ENCODE measurements around the gene OXSR1.

OXSR1 gene

DNA sequence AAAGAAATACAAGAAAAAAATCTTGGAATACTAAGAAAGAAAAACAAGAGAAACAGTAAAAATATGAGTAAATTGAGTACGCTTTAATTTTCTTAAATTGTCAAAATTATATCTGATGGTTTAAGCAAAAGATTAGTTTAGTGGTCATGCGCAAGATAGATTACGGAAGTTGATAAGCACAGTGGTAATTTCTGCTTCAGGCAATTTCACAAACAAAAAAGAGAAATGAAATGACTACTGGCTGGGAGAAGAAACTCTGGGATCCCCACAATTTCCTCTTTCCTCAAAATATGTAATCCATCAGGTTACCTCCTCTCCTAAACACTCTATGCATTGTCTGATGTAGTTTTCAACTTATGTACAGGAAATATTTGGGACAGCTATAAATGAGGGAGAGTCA is 17.9 kb upstream of the OXSR1 start:
- no peak overlapping the region for H3K4me3 ChIP-seq
- H3K9me3 ChIP-seq (ENCODE audit: low read depth, low read length), result no peaks in the 10 kb centered on the region
- no peak for DNase-seq (ENCODE audit: low read depth, low spot score)
- TF ChIP-seq EZH2 (IDR thresholded peaks at IDR 0.05), result no peak
- TF ChIP-seq POLR2AphosphoS5 (IDR thresholded peaks at IDR 0.05; ENCODE audit: borderline replicate concordance, low read depth, low read length), result no peak
- TF ChIP-seq FOXP2 (optimal IDR thresholded peaks at IDR 0.05; ENCODE audit: control extremely low read depth, extremely low read length, insufficient read depth), result no peak
- H3K27ac ChIP-seq, result no peak overlapping the region
- H3K36me3 ChIP-seq (ENCODE audit: insufficient read depth, low read length), result no peaks in the 10 kb centered on the region
- H3K9ac ChIP-seq (ENCODE audit: insufficient read length), result no peak overlapping the region

DNA sequence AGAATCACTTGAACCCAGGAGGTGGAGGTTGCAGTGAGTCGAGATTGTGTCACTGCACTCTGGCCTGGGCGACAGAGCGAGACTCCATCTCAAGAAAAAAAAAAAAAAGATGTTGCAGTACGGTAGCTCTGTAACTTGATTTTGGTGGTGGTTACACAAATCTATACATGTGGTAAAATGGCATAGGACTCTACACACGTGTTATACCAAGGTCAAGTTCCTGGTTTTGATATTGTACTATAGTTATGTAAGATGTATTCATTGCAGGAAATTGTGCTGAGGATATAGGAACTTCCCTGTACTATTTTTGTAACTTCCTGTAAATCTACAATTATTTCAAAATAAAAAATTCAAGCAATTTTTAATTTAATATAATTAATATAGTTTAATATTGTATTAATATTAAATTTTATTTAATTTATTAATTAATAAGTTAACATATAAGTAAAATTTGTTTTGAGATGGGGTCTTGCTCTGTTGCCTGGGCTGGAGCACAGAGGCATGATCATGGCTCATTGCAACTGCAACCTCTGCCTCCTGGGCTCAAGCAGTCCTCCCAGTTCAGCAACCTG is 16.9 kb upstream of the OXSR1 start:
- Histone ChIP-seq H3K9me3 (ENCODE audit: low read depth, low read length) (no peaks in the 10 kb centered on the region), H3K9ac (ENCODE audit: insufficient read length) (no peak overlapping the region), H3K36me3 (ENCODE audit: insufficient read depth, low read length) (no peaks in the 10 kb centered on the region), H3K4me3 (no peak overlapping the region), H3K27ac (no peak overlapping the region)
- TF ChIP-seq EZH2 (IDR thresholded peaks at IDR 0.05) (no peak), POLR2AphosphoS5 (IDR thresholded peaks at IDR 0.05; ENCODE audit: borderline replicate concordance, low read depth, low read length) (no peak), FOXP2 (optimal IDR thresholded peaks at IDR 0.05; ENCODE audit: control extremely low read depth, extremely low read length, insufficient read depth) (no peak)
- no peak for DNase-seq (ENCODE audit: low read depth, low spot score)

DNA sequence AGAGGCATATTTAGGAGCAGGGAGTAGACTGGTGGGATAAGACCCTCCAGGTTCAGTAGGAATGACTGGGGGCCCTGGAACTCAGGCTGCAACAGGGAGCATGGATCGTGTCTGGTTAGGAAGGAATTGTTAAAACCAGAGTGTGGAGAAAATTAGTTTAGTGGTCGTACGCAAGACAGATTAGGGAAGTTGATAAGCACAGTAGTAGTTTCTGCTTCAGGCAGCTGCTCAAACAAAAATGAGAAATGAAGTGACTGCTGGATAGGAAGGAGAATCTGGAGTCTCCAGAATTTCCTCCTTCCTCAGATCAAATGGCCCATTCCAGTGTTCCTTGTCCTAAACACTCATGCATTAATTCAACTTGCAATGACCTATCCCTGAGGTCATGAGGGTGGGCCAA is 15.6 kb upstream of the OXSR1 start:
- no peak overlapping the region for H3K27ac ChIP-seq
- H3K9me3 ChIP-seq (ENCODE audit: low read depth, low read length), result no peaks in the 10 kb centered on the region
- TF ChIP-seq POLR2AphosphoS5 (IDR thresholded peaks at IDR 0.05; ENCODE audit: borderline replicate concordance, low read depth, low read length) (no peak), FOXP2 (optimal IDR thresholded peaks at IDR 0.05; ENCODE audit: control extremely low read depth, extremely low read length, insufficient read depth) (no peak), EZH2 (IDR thresholded peaks at IDR 0.05) (no peak)
- no peak overlapping the region for H3K4me3 ChIP-seq
- no peak for DNase-seq (ENCODE audit: low read depth, low spot score)
- H3K9ac ChIP-seq (ENCODE audit: insufficient read length), result no peak overlapping the region
- no peaks in the 10 kb centered on the region for H3K36me3 ChIP-seq (ENCODE audit: insufficient read depth, low read length)

DNA sequence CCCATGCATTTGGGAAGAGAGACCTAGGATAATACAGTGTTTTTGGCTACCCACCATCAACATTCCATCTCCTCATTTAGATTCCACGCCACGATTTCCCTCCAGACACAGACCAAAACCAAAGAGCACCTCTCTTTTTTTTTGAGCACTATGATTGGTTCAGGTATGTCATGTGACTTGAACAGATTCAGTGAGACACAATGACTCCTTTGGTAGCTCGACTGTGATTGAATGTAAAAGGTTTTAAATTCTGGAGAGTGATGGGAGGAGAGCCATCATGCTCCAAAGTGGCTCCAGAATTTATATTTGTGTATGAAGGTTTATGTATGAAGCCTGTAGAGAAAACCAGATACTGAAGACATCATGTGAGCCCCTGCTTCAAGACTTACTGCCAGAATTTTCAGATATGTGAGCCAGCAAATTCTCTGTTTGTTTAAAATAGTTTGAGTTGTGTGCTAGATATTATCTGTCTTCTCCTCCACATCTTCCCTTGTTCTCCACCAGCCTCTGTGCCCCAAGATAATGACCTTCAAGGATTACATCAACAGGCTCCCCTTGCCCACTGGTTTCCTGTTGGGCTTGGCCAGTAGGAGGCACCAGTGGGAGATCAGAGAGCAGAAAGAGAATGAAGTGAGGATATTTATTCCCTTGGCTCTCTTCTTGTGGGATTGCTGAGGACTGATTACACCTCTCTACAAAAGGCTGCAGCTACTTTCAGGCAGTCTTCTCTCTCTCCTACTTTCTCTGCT is 14.4 kb upstream of the OXSR1 start:
- Histone ChIP-seq H3K27ac (no peak overlapping the region), H3K4me3 (no peak overlapping the region), H3K9me3 (ENCODE audit: low read depth, low read length) (no peaks in the 10 kb centered on the region), H3K36me3 (ENCODE audit: insufficient read depth, low read length) (no peaks in the 10 kb centered on the region), H3K9ac (ENCODE audit: insufficient read length) (no peak overlapping the region)
- TF ChIP-seq EZH2 (IDR thresholded peaks at IDR 0.05) (no peak), FOXP2 (optimal IDR thresholded peaks at IDR 0.05; ENCODE audit: control extremely low read depth, extremely low read length, insufficient read depth) (no peak), POLR2AphosphoS5 (IDR thresholded peaks at IDR 0.05; ENCODE audit: borderline replicate concordance, low read depth, low read length) (no peak)
- DNase-seq (ENCODE audit: low read depth, low spot score), result no peak

DNA sequence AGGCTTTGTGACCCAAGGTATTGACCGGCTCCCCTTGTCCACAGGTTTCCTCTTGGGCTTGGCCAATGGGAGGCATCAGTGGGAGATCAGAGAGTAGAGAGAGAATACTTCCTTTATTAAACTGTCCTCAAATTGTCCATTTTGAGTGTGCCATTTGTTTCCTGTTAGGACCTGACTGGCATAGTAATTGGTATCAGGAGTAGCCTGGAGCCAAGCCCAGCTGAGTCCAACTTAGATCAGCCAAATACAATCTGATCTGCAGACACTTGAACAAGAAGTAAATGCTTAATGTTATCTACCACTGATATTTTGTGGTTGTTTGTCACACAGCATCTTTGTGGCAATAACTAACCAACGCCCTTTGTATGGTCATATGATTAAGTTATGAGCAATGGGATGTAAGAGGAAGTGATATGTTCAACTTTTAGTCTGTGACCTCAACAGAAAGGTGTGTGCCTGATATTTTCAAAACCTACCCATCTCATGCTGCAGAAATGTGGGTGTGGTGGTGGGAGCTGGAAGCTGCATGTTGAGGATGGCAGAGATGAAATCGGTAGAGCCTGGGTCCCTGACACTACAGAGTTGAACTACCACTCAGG is 13.6 kb upstream of the OXSR1 start:
- DNase-seq (ENCODE audit: low read depth, low spot score), result no peak
- no peak for TF ChIP-seq EZH2 (IDR thresholded peaks at IDR 0.05)
- no peak for TF ChIP-seq POLR2AphosphoS5 (IDR thresholded peaks at IDR 0.05; ENCODE audit: borderline replicate concordance, low read depth, low read length)
- TF ChIP-seq FOXP2 (optimal IDR thresholded peaks at IDR 0.05; ENCODE audit: control extremely low read depth, extremely low read length, insufficient read depth), result no peak
- no peak overlapping the region for H3K9ac ChIP-seq (ENCODE audit: insufficient read length)
- no peak overlapping the region for H3K4me3 ChIP-seq
- H3K9me3 ChIP-seq (ENCODE audit: low read depth, low read length), result no peaks in the 10 kb centered on the region
- no peaks in the 10 kb centered on the region for H3K36me3 ChIP-seq (ENCODE audit: insufficient read depth, low read length)
- H3K27ac ChIP-seq, result no peak overlapping the region

DNA sequence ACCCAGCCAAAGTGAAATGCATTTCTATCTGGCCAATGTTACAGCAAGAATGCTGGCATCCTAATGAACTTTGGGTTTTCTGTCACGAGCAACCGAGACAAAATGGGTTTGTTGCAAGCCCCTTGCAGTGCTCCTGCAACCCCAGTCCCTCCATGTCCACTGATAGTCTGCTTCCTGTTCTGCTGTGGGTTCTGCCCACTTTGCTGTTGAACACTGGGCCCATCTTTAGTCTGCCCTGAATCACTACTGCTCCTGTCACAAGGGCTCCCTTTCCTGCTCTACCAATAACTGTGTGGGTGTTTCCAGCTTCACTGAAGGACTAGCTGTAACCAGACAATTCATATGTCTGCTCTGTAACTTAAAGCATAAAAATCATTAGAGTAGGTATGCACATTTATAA is 12.7 kb upstream of the OXSR1 start:
- Histone ChIP-seq H3K27ac (no peak overlapping the region), H3K9me3 (ENCODE audit: low read depth, low read length) (no peaks in the 10 kb centered on the region), H3K36me3 (ENCODE audit: insufficient read depth, low read length) (no peaks in the 10 kb centered on the region), H3K9ac (ENCODE audit: insufficient read length) (no peak overlapping the region), H3K4me3 (no peak overlapping the region)
- no peak for DNase-seq (ENCODE audit: low read depth, low spot score)
- no peak for TF ChIP-seq EZH2 (IDR thresholded peaks at IDR 0.05)
- no peak for TF ChIP-seq POLR2AphosphoS5 (IDR thresholded peaks at IDR 0.05; ENCODE audit: borderline replicate concordance, low read depth, low read length)
- no peak for TF ChIP-seq FOXP2 (optimal IDR thresholded peaks at IDR 0.05; ENCODE audit: control extremely low read depth, extremely low read length, insufficient read depth)

DNA sequence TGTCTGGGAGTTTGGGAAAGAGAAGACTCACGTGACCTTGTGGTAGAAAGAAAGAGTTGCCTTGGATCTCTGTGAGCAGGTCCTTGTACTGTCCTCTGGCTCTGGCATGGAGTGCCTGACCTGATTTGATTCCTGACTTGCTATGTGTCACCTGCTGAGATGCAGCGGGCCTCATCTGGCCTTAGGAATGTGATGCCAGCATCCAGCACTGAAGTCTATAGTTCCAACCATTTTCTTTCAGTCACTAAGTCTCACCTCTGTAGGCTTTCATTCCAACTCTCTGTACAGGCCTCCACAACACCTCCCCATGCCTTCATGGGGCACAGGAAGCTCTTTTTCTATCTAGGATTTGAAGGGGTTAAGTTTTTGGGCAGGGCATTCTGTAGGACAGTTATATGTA is 12.1 kb upstream of the OXSR1 start:
- DNase-seq (ENCODE audit: low read depth, low spot score), result no peak
- H3K9ac ChIP-seq (ENCODE audit: insufficient read length), result no peak overlapping the region
- TF ChIP-seq FOXP2 (optimal IDR thresholded peaks at IDR 0.05; ENCODE audit: control extremely low read depth, extremely low read length, insufficient read depth) (no peak), POLR2AphosphoS5 (IDR thresholded peaks at IDR 0.05; ENCODE audit: borderline replicate concordance, low read depth, low read length) (no peak)
- H3K27ac ChIP-seq, result no peak overlapping the region
- H3K9me3 ChIP-seq (ENCODE audit: low read depth, low read length), result no peaks in the 10 kb centered on the region
- H3K36me3 ChIP-seq (ENCODE audit: insufficient read depth, low read length), result no peaks in the 10 kb centered on the region
- H3K4me3 ChIP-seq, result no peak overlapping the region

DNA sequence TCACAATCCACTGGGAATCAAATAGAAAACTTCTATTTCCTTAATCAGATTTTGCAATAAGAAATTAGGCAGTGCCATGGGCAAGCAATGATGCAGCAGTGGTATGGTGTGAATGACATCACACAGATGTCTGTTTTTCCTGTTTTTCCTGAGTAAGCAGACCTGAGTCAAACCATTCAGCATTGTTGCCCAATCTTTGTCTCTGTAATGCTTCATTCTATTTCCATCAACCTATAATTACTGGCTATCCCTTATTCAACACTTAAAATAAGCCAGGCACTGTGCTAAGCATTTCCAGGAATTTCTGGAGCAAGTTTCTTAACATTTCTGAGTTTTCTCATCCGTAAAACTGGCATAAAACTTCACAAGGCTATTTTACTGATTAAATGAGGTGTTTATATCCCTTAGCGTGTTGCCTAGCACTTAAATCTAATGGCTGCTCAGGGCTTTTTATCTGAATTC is 11.3 kb upstream of the OXSR1 start:
- H3K36me3 ChIP-seq (ENCODE audit: insufficient read depth, low read length), result no peaks in the 10 kb centered on the region
- no peaks in the 10 kb centered on the region for H3K9me3 ChIP-seq (ENCODE audit: low read depth, low read length)
- H3K27ac ChIP-seq, result no peak overlapping the region
- H3K4me3 ChIP-seq, result no peak overlapping the region
- DNase-seq (ENCODE audit: low read depth, low spot score), result no peak
- no peak overlapping the region for H3K9ac ChIP-seq (ENCODE audit: insufficient read length)
- TF ChIP-seq FOXP2 (optimal IDR thresholded peaks at IDR 0.05; ENCODE audit: control extremely low read depth, extremely low read length, insufficient read depth) (no peak), EZH2 (IDR thresholded peaks at IDR 0.05) (no peak), POLR2AphosphoS5 (IDR thresholded peaks at IDR 0.05; ENCODE audit: borderline replicate concordance, low read depth, low read length) (no peak)

All from SK-N-MC (cell line).